ENCODE results near the gene TOR1A.

Gene TOR1A

DNA sequence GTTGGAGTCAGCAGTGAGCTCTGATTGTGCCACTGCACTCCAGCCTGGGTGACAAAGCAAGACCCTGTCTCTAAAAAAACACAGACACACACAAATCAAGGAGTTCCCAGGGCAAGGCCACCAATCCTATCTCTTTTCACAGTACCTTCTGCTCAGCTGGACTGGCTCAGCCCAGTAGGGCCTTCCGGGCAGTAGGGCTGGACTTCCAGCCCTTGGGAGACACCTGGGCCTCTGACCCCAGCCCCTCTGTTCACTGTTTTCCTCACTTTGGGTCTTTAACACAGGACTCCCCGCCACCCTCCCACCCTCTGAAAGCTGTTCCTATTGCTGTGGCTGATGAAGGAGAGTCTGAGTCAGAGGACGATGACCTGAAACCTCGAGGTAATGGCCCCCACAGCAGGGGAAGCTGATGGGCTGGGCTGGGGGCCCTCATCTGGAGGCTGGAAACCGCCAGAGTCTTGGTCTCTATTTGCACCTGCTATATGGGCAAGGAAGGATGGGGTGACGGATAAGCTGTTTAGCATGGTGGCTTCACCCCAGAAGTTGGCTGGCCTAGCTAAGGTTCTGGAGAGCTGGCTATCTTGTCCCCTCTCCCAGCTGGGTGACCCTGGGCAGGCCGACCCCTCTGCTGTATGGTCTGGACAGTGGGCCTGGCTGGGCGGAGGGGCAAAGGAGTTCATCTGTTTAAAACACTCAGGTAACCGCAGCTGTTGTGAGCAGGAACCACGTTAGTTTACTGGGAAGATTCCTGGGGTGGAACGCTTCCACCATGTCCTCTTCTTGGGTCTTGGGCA, 36.9 kb upstream of the TOR1A start:
- H3K4me3 ChIP-seq (replicated peaks in 1 of 2; ENCODE audit: low read depth in 2 of 2, low read length in 2 of 2), result no peak overlapping the region
- DNase-seq (ENCODE audit: low read depth in 2 of 2), result no peak
- TF ChIP-seq, protein P1, sequence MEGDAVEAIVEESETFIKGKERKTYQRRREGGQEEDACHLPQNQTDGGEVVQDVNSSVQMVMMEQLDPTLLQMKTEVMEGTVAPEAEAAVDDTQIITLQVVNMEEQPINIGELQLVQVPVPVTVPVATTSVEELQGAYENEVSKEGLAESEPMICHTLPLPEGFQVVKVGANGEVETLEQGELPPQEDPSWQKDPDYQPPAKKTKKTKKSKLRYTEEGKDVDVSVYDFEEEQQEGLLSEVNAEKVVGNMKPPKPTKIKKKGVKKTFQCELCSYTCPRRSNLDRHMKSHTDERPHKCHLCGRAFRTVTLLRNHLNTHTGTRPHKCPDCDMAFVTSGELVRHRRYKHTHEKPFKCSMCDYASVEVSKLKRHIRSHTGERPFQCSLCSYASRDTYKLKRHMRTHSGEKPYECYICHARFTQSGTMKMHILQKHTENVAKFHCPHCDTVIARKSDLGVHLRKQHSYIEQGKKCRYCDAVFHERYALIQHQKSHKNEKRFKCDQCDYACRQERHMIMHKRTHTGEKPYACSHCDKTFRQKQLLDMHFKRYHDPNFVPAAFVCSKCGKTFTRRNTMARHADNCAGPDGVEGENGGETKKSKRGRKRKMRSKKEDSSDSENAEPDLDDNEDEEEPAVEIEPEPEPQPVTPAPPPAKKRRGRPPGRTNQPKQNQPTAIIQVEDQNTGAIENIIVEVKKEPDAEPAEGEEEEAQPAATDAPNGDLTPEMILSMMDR (IDR thresholded peaks at IDR 0.05; ENCODE audit: low read depth, low read length), result no peak

DNA sequence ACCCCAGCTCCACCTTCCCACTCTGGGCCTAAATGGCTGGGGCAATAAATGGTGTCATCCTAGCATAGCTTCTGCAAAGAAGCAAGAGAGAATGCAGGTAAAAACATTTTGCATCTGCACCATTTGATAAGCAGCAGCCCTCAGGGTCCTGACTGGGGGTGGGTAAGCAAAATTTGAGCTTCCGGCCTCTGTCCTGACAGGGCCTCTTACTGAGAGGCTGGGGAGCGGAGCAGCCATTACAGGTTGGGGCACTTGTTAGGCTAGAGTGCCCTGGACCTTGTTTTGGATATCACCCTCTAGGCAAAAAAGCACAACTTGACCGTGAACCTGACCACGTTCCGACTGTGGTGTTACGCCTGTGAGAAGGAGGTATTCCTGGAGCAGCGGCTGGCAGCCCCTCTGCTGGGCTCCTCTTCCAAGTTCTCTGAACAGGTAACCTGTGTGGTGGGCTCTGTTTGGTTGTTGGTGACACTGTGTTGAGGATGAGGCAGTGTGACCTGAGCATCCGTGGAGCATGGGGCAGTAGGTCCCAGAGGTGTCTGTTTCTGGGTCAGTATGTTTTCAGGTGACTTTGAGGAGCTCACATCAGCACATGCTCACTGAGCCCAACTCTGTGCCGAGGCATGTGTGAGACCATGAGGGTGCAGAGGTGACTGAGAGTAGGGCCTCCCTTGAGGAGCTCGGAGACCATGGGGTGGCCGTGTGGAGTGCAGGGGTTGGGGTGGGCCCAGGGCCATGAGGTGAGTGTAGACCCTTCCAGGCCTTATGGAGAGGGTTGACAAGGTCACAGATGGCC, 34.4 kb upstream of the TOR1A start:
- H3K4me3 ChIP-seq (replicated peaks in 1 of 2; ENCODE audit: low read depth in 2 of 2, low read length in 2 of 2), result no peak overlapping the region
- DNase-seq (ENCODE audit: low read depth in 2 of 2), result no peak
- TF ChIP-seq, protein P1 (IDR thresholded peaks at IDR 0.05; ENCODE audit: low read depth, low read length), result no peak

DNA sequence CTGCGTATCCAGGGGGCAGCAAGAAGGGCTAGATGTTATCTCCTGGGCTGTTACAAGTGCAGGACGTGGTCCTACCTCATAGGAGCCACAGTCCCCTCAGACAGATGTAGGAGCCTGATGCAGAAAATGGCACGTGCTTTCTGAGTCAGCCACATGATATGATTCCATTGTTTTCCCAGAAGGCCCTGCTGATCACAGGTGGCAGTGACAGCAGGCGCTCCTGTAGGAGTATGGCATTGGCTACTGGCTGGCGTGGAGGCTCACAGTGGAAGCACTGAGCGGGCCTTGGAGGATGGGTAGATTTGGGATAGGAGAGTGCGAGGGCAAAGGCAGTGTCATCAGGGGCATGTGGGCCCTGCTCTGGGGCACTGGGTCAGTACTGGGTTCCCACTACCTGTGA, 33.3 kb upstream of the TOR1A start:
- no peak overlapping the region for H3K4me3 ChIP-seq (replicated peaks in 1 of 2; ENCODE audit: low read depth in 2 of 2, low read length in 2 of 2)
- TF ChIP-seq, protein P1 (IDR thresholded peaks at IDR 0.05; ENCODE audit: low read depth, low read length), result no peak
- no peak for DNase-seq (ENCODE audit: low read depth in 2 of 2)

DNA sequence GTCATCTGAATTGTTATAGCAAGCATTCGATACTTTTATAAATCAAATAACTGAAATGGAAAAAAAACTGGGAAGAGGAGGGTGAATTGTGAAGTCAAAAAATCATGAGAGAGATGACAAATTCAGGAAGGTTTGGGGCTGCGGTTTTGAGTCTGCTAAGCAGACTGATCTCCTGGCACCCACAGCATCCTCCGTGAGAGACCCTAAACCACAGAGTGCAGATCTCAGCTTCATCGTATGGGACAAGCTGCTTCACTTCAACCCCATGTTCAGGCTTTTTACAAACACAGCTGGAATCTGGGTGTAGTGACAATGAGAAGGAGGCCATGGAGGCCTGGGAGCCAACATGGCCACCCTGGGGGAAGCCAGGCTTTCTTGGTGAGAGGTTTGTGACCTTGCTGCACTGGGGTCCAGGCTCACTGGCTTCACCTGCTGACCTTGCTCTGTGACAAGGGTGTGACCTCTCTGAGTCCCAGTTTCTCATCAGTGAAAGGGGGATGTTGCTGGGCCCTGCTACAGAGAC, 30.7 kb upstream of the TOR1A start:
- no peak for DNase-seq (ENCODE audit: low read depth in 2 of 2)
- H3K4me3 ChIP-seq (replicated peaks in 1 of 2; ENCODE audit: low read depth in 2 of 2, low read length in 2 of 2), result no peak overlapping the region
- TF ChIP-seq, protein P1 (IDR thresholded peaks at IDR 0.05; ENCODE audit: low read depth, low read length), result no peak

DNA sequence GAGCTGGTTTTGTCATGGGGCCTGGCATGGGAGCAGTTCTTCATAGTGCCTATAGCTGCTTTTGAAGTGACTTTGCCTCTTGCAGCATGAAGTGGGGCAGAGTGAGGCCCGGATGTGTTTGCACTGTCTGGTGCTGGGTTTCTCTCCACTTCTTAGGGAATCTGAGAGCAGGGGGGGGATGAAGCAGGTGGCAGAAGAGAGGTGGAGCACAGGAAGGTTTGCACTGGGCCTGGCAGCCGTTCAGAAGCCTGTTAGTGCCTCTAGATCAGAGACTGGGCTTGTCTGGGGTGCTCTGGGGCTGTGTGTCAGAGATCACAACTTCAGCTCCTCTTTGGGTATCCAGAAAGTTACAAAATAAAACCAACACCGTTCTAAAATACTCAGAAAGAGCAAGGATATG, 29.7 kb upstream of the TOR1A start:
- TF ChIP-seq, protein P1 (IDR thresholded peaks at IDR 0.05; ENCODE audit: low read depth, low read length), result no peak
- no peak overlapping the region for H3K4me3 ChIP-seq (replicated peaks in 1 of 2; ENCODE audit: low read depth in 2 of 2, low read length in 2 of 2)
- DNase-seq (ENCODE audit: low read depth in 2 of 2), result no peak

DNA sequence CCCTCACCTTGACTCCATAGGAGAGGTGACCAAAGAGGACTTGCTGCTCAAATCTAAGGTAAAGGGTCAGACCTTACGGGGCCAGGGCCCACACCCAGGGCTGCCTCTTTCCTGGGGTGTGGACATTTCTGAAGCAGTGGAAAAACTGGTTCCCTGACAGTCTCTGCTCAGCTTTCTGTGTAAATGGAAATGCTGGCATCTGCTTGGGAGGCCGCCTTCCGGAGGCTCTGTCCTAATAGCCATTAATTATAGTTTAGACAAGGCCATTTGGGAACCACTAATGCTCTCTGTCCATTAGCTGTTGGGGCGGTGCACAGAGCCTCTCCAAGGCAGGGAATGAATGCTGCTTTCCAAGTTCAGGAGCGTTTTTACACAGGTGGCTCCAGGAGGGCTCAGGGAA, 28.6 kb upstream of the TOR1A start:
- TF ChIP-seq, protein P1 (IDR thresholded peaks at IDR 0.05; ENCODE audit: low read depth, low read length), result no peak
- no peak overlapping the region for H3K4me3 ChIP-seq (replicated peaks in 1 of 2; ENCODE audit: low read depth in 2 of 2, low read length in 2 of 2)
- no peak for DNase-seq (ENCODE audit: low read depth in 2 of 2)

Data from cardiac fibroblast (primary cell).